WERI-Rb-1 (cell line): ENCODE results near the gene ZSCAN10.

Experiments used
- DNase-seq: peaks from one replicate; pipeline ENCODE4 v3.0.0-alpha.2; 2020
- H3K27ac ChIP-seq: fragments of 250-450 bp; sonication (Bioruptor Pico); 2 replicates; pipeline ENCODE4 v1.5.1; 2020; ENCODE audit warnings: mild to moderate bottlenecking, moderate library complexity
- H3K27me3 ChIP-seq: fragments of 250-450 bp; sonication (Bioruptor Pico); 2 replicates; pipeline ENCODE4 v1.5.1; 2021; ENCODE audit warnings: mild to moderate bottlenecking, low read depth, moderate library complexity; ENCODE audit not compliant: insufficient read depth, severe bottlenecking
- H3K36me3 ChIP-seq: fragments of 250-450 bp; sonication (Bioruptor Pico); 2 replicates; pipeline ENCODE4 v1.5.1; 2020; ENCODE audit warnings: mild to moderate bottlenecking, moderate library complexity
- H3K4me3 ChIP-seq: 2 replicates; pipeline ENCODE4 v1.5.1; 2011; ENCODE audit warnings: low read depth, mild to moderate bottlenecking, control low read depth, low read length
- H3K9me3 ChIP-seq: fragments of 250-450 bp; sonication (Bioruptor Pico); 2 replicates; pipeline ENCODE4 v1.5.1; 2021; ENCODE audit warnings: mild to moderate bottlenecking, moderate library complexity; ENCODE audit not compliant: severe bottlenecking
- TF ChIP-seq, protein P1 (sequence below): IDR thresholded peaks from 2 replicates; pipeline ENCODE4 v1.5.1; 2011; ENCODE audit warnings: low read depth, mild to moderate bottlenecking, control low read depth, inconsistent platforms, low read length

Gene ZSCAN10

GRCh38 chr16:3045758-3046640, 53.1 kb downstream of the ZSCAN10 start, which contains the start of gene MMP25:
Gene MMP25 (plus strand): TSS chr16:3046561. CDS start chr16:3046918, 357 bp downstream.
- Histone ChIP-seq H3K4me3 (peak within 1 kb of the TSS; percentile 36), H3K27ac (no peak within 1 kb of the TSS), H3K27me3 (peaks cover 67% of the 10 kb centered on the region), H3K36me3 (no peaks in the 10 kb centered on the region), H3K9me3 (no peaks in the 10 kb centered on the region)
- TF ChIP-seq, protein P1, sequence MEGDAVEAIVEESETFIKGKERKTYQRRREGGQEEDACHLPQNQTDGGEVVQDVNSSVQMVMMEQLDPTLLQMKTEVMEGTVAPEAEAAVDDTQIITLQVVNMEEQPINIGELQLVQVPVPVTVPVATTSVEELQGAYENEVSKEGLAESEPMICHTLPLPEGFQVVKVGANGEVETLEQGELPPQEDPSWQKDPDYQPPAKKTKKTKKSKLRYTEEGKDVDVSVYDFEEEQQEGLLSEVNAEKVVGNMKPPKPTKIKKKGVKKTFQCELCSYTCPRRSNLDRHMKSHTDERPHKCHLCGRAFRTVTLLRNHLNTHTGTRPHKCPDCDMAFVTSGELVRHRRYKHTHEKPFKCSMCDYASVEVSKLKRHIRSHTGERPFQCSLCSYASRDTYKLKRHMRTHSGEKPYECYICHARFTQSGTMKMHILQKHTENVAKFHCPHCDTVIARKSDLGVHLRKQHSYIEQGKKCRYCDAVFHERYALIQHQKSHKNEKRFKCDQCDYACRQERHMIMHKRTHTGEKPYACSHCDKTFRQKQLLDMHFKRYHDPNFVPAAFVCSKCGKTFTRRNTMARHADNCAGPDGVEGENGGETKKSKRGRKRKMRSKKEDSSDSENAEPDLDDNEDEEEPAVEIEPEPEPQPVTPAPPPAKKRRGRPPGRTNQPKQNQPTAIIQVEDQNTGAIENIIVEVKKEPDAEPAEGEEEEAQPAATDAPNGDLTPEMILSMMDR, result no peak
- DNase-seq, result no peak

- Histone ChIP-seq H3K27me3 (peaks cover 70% of the 10 kb centered on the region), H3K9me3 (peaks cover under 1% of the 10 kb centered on the region), H3K4me3 (no peak overlapping the region), H3K27ac (no peak overlapping the region), H3K36me3 (no peaks in the 10 kb centered on the region)
- no peak for DNase-seq
- TF ChIP-seq, protein P1, result no peak
Measured at GRCh38 chr16:3044708-3045107, 54.4 kb downstream of the ZSCAN10 start.

DNA sequence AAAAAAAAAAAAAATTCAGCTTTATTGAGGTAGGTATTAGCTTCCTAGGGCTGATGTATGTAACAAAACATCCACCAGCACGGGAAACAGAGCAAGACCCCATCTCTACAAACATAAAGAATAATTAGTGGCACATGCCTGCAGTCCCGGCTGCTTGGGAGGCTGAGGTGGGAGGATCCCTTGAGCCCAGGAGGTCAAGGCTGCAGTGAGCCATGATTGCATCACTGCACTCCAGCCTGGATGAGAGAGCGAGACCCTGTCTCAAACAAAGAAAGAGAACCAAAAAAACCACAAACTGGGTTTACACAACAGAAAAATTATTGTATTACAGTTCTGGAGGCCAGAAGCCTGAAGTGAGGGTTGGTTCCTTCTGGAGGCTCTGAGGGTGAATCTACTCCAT, 56.7 kb downstream of the ZSCAN10 start:
- Histone ChIP-seq H3K27ac (no peak overlapping the region), H3K36me3 (no peaks in the 10 kb centered on the region), H3K9me3 (peaks cover 5% of the 10 kb centered on the region), H3K4me3 (no peak overlapping the region), H3K27me3 (peaks cover 74% of the 10 kb centered on the region)
- TF ChIP-seq, protein P1, result no peak
- no peak for DNase-seq

GRCh38 chr16:3038896-3039295, 60.2 kb downstream of the ZSCAN10 start:
- H3K27me3 ChIP-seq, result peaks cover 68% of the 10 kb centered on the region
- TF ChIP-seq, protein P1, result no peak
- no peak for DNase-seq

More at GRCh38 chr16:3038896-3039295, 60.2 kb downstream of the ZSCAN10 start:
- peaks cover 5% of the 10 kb centered on the region for H3K9me3 ChIP-seq
- no peak overlapping the region for H3K4me3 ChIP-seq
- H3K36me3 ChIP-seq, result no peaks in the 10 kb centered on the region
- H3K27ac ChIP-seq, result no peak overlapping the region
